ACC112 (cell line): ENCODE results near the gene CEACAM1.
"Not testable (repeated sequence)": the region's sequence is repeated elsewhere in the genome, so short reads cannot be mapped to it uniquely, and the experiment has no call there.

Experiments used
- H2AFZ ChIP-seq: fragments of 200-600 bp; sonication (generic); one replicate; pipeline ENCODE4 v1.6.0; 2017; ENCODE audit warnings: antibody characterized with exemption, low read length; ENCODE audit not compliant: unreplicated experiment
- H3K27ac ChIP-seq: fragments of 200-600 bp; sonication (generic); 2 replicates; pipeline ENCODE4 v1.5.1; 2014; ENCODE audit warnings: low read depth, mild to moderate bottlenecking, antibody characterized with exemption, low read length, moderate library complexity
- H3K27me3 ChIP-seq: fragments of 200-600 bp; sonication (generic); 2 replicates; pipeline ENCODE4 v1.6.1; 2014; ENCODE audit warnings: mild to moderate bottlenecking, antibody characterized with exemption, low read length, moderate library complexity, mixed read lengths; ENCODE audit not compliant: insufficient read depth
- H3K36me3 ChIP-seq: fragments of 200-600 bp; sonication (generic); 2 replicates; pipeline ENCODE4 v1.6.1; 2016; ENCODE audit warnings: mild to moderate bottlenecking, antibody characterized with exemption, low read length, moderate library complexity, mixed read lengths; ENCODE audit not compliant: insufficient read depth
- H3K4me1 ChIP-seq: fragments of 200-600 bp; sonication (generic); one replicate; pipeline ENCODE4 v1.6.1; 2016; ENCODE audit warnings: low read length, mixed read lengths; ENCODE audit not compliant: insufficient read depth, unreplicated experiment, control insufficient read depth
- H3K4me3 ChIP-seq: fragments of 200-600 bp; sonication (generic); 2 replicates; pipeline ENCODE4 v1.5.1; 2014; ENCODE audit warnings: mild to moderate bottlenecking, low read depth, low read length
- H3K79me2 ChIP-seq: fragments of 200-600 bp; sonication (generic); one replicate; pipeline ENCODE4 v1.6.0; 2016; ENCODE audit warnings: low read length; ENCODE audit not compliant: control insufficient read depth, unreplicated experiment, insufficient read depth

Gene CEACAM1

DNA sequence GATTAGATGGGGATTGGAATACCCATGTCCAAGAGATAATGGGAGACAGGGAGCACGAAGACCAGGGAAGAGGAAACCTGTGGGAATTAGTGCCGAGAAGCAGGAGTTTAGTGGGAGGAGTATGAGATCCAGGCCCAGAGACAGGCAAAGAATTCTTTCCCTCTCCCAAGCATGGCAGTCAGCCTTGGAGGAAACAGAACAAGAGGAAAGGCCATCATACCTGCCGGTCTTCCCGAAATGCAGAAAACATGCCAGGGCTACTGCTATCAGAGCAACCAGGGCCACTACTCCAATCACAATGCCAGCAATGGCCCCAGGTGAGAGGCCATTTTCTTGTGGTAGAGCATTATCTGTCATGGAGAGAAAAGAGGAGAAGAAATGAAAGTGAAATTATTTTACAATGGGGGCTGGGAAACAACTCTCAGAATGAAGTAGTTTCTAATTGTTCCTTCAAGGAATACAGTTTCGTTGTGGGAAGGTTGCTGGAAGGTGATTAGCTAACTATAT lies 16.1 kb downstream of the CEACAM1 start:
- Histone ChIP-seq H3K4me3 (no peak overlapping the region), H3K4me1 (no peaks in the 10 kb centered on the region), H3K36me3 (no peaks in the 10 kb centered on the region), H2AFZ (no peak overlapping the region), H3K79me2 (no peaks in the 10 kb centered on the region), H3K27me3 (no peaks in the 10 kb centered on the region), H3K27ac (no peak overlapping the region)

DNA sequence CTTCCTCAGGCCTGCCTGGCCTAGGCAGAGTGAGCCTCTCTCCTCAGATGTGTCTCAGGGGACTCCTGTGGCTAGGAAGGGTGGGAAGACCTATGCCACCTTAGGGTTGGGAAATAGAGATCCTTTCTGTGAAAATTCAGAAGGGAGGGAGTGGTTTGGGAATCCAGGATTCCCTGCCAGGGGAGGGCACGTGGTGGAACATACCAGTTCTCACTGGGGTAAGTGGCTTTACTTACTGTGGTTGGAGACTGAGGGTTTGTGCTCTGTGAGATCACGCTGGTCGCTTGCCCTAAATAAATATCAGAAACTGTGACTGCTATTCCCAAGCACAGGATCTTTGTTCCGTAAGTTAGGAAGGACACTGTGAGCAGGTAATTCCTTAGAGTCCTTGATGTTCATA lies 16.9 kb downstream of the CEACAM1 start:
- Histone ChIP-seq H3K79me2 (no peaks in the 10 kb centered on the region), H3K27ac (no peak overlapping the region), H3K27me3 (no peaks in the 10 kb centered on the region), H2AFZ (no peak overlapping the region), H3K4me1 (no peaks in the 10 kb centered on the region), H3K4me3 (no peak overlapping the region), H3K36me3 (no peaks in the 10 kb centered on the region)

DNA sequence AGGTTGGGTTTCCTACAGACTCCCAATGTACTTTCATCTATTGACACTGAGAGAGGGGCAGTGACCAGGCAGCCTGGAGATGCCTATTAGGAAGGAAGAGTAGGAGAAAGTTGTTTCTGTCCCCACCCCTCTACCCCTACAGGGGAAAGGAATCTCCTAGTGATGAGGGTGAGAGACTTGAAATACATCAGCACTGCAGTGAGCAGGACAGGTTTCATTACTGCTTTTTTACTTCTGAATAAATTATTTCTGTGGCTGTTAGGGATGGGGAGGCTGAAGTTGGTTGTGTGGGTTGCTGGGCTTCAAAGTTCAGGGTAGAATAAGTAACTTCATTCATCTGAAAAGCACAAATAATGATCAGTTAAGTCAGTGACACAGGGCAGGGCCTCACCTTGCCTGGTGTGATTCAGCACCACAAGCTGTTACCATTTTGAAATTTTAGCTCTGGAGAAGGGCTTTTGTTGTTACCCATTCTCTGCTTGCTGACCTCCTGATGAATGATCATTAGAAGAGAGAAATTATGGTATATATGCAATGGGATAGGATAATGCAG lies 19.3 kb downstream of the CEACAM1 start:
- H3K36me3 ChIP-seq: no peaks in the 10 kb centered on the region
- no peaks in the 10 kb centered on the region for H3K27me3 ChIP-seq
- H2AFZ ChIP-seq: no peak overlapping the region
- H3K4me1 ChIP-seq: no peaks in the 10 kb centered on the region
- H3K4me3 ChIP-seq: no peak overlapping the region
- H3K27ac ChIP-seq: no peak overlapping the region
- H3K79me2 ChIP-seq: no peaks in the 10 kb centered on the region

DNA sequence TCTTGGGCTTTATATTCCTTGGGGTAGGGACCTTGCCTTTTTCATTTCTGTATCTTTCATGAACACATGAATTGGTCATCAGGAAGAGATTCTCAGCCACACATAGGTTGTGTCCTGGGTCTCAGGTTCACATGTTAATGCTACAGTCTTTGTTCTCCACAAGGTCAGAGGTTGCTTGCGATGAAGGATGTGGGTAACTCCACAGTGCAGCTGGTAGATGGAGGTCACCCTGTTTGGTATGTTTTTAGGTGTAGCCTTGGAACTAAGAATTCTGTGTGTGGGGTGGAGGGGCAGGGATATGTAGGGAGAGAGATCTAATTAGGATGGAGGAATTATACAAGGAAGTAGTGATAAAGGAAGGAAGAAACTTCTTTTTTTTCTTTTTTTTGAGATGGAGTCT lies 23.2 kb downstream of the CEACAM1 start:
- Histone ChIP-seq H3K4me3 (no peak overlapping the region), H3K4me1 (no peaks in the 10 kb centered on the region), H3K27ac (no peak overlapping the region), H3K27me3 (no peaks in the 10 kb centered on the region), H2AFZ (no peak overlapping the region), H3K79me2 (no peaks in the 10 kb centered on the region), H3K36me3 (no peaks in the 10 kb centered on the region)

DNA sequence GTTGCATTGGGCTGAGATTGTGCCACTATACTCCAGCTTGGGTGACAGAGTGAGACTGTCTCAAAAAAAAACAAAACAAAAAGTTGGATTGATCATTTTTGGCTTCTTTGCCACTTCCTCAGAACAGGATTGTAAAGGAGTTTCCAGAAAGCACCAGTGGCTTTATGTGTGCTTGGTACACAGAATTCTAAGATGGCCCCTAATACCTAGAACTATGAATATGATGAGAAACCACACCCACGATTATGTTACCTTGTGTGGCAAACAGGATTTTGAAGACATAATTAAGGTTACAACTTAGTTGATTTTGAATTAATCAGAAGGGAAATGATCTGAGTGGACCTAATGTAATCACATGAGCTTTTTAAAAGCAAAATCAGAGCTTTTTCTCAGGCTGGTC lies 26.5 kb downstream of the CEACAM1 start:
- H3K27ac ChIP-seq: no peak overlapping the region
- H3K4me1 ChIP-seq: no peaks in the 10 kb centered on the region
- H3K79me2 ChIP-seq: no peaks in the 10 kb centered on the region
- H3K4me3 ChIP-seq: no peak overlapping the region
- no peak overlapping the region for H2AFZ ChIP-seq
- H3K36me3 ChIP-seq: no peaks in the 10 kb centered on the region
- no peaks in the 10 kb centered on the region for H3K27me3 ChIP-seq

DNA sequence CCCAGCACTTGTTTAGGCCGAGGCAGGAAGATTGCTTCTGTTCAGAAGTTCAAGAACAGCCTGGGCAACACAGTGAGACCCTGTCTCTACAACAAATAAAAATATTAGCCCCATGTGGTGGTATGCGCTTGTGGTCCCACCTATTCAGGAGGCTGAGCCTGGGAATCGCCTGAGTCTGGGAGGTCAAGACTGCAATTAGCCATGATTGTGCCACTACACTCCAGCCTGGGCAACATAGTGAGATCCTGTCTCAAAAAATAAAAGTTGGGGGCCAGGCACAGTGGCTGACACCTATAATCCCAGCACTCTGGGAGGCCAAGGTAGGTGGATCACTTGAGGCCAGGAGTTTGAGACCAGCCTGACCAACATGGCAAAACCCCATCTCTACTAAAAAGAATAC lies 27.0 kb downstream of the CEACAM1 start:
- H3K36me3 ChIP-seq, H3K27ac ChIP-seq, H3K4me1 ChIP-seq, H3K4me3 ChIP-seq, H2AFZ ChIP-seq, H3K27me3 ChIP-seq, H3K79me2 ChIP-seq: not testable (repeated sequence)

DNA sequence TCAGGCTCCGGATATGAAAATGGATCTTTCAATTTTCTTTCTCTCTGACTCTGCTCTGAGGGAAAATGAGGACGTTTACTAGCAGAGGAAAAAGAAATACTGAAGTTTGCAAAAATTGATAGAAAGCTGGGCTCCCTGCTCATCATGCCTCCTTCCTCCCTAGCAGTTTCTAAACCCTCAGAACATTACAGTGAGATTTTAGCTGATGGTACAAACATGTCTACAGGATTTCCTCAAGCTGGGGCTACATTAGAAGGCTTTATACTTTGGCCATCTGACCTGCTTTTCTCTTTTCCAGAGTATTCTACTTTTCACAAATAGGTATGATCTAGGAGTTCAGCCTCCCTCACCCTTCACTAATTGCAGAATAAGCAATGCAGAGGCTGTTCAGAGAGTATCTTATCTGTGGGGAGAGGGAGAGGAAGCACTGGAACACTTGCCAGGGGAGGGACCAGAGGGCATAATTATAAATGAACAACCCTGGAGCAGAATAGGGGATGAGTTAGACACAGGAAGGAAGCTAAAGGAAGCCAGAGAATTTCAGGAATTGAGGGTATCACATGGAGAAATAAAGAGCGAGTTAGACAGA lies 30.0 kb downstream of the CEACAM1 start:
- Histone ChIP-seq H3K27ac (no peak overlapping the region), H3K36me3 (no peaks in the 10 kb centered on the region), H3K4me1 (no peaks in the 10 kb centered on the region), H3K79me2 (no peaks in the 10 kb centered on the region), H3K4me3 (no peak overlapping the region), H3K27me3 (no peaks in the 10 kb centered on the region), H2AFZ (no peak overlapping the region)

DNA sequence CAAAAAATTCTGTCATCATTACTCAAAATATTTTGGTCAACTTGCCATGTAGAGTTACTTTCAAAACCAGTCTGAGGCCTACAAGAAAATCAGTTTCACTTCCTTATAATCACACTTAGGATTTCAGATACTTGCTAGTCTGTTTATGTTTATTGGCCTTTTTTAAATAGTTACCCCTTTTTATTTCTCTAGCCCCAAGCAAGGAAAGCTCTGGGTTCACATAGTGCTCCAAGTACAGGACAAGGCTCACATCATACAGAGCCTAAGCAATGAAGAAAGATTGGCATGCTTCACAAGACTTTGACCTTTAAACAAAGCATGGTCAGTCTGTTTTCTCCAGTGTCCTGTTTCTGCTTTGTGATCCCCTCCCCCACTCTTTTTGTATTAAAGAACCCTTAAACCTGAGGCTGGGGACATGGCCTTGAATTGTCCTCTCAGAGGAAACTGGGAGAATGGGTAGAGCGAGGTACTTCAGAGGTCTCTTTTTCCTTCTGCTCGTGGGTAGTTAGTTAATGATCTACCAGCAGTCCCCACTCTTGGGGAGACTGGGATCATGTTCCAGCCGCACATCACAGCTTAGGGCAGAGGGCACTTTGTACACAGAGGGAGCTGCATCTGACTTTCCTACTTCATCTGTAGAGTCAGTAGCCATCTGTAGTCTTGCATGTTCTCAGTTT lies 30.7 kb downstream of the CEACAM1 start:
- no peaks in the 10 kb centered on the region for H3K79me2 ChIP-seq
- no peak overlapping the region for H3K27ac ChIP-seq
- no peaks in the 10 kb centered on the region for H3K27me3 ChIP-seq
- H3K4me3 ChIP-seq: no peak overlapping the region
- no peaks in the 10 kb centered on the region for H3K36me3 ChIP-seq
- H3K4me1 ChIP-seq: no peaks in the 10 kb centered on the region
- H2AFZ ChIP-seq: no peak overlapping the region

DNA sequence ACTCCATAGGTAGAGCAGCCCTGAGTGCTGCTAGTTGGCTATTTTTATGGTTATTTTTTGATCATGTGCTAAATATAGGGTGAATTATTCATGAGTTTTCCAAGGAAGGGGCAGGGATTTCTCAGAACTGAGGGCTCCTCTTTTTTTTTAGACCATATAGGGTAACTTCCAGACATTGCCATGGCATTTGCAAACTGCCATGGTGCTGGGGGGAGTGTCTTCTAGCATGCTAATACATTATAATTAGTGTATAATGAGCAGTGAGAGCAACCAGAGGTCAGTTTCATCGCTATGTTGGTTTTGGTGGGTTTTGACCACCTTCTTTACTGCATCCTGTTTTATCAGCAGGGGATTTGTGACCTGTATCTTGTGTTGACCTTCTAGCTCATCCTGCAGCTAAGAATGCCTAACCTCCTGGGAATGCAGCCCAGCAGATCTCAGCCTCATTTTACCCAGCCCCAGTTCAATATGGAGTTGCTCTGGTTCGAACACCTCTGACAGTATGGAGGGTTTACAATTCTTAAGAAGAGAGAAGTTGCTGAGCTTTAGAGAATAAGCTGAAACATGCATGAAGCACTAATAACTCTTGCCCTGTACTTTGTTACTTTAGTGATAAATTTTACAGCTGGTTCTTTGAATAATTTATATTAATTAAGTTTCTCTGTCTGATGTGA lies 31.7 kb downstream of the CEACAM1 start:
- Histone ChIP-seq H3K79me2 (no peaks in the 10 kb centered on the region), H2AFZ (no peak overlapping the region), H3K27me3 (no peaks in the 10 kb centered on the region), H3K27ac (no peak overlapping the region), H3K4me3 (no peak overlapping the region), H3K36me3 (no peaks in the 10 kb centered on the region), H3K4me1 (no peaks in the 10 kb centered on the region)

DNA sequence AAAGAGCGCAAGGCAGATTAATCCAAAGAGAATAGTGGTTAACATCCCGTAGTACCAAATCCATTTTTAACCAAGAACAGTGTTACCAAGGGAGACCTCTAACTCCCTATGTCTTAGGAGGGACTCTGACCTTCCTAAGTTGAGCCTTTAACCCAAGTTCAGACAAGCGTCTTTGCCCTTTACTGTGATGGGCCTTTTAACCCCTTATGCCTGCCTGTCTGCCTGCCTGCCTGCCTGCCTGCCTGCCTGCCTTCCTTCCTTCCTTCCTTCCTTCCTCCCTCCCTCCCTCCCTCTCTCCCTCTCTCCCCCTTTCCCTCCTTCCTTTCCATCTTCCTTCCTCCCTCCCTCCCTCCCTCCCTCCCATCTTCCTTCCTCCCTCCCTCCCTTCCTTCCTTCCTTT lies 32.6 kb downstream of the CEACAM1 start:
- no peaks in the 10 kb centered on the region for H3K36me3 ChIP-seq
- no peaks in the 10 kb centered on the region for H3K4me1 ChIP-seq
- H2AFZ ChIP-seq: no peak overlapping the region
- no peaks in the 10 kb centered on the region for H3K27me3 ChIP-seq
- H3K79me2 ChIP-seq: no peaks in the 10 kb centered on the region
- no peak overlapping the region for H3K27ac ChIP-seq
- no peak overlapping the region for H3K4me3 ChIP-seq

DNA sequence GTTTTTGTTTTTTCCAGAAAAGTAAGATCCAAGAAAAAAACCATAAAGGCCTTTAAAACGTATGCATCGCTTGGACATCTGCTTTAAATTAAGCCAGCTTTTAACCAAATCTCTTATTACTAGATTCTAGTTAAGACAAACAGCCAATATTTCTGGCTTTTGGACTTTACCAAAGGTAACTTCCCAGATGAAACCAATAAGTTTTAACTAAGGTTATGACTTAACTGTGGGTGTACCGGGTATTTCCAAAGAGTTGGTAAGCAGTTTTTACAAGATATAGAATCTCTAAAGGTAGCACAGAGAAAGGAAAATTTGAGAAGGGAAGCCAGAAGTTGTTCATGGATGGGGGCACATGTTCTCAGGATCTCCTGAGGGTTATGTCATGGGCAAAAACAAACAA lies 34.0 kb downstream of the CEACAM1 start:
- no peak overlapping the region for H3K4me3 ChIP-seq
- H2AFZ ChIP-seq: no peak overlapping the region
- no peaks in the 10 kb centered on the region for H3K27me3 ChIP-seq
- H3K27ac ChIP-seq: no peak overlapping the region
- H3K4me1 ChIP-seq: no peaks in the 10 kb centered on the region
- H3K36me3 ChIP-seq: no peaks in the 10 kb centered on the region
- H3K79me2 ChIP-seq: no peaks in the 10 kb centered on the region
